Keratinocyte (primary cell): ENCODE measurements around the gene POLR2L. TPM values are rescaled to one million over a fixed set of nuclear protein-coding genes. Genes with fewer than 3 reads are reported as not detected.

Experiments
- DNase-seq: peaks from one replicate; pipeline ENCODE4 v3.0.0-alpha.2; 2011; ENCODE audit warnings: low read depth, missing footprints, low spot score
- FAIRE-seq: peaks from 2 replicates; lab custom pipeline; 2011; peaks lifted over from hg19 to GRCh38; lab: Jason Lieb, UNC
- H2AFZ ChIP-seq: 2 replicates; pipeline ENCODE4 v1.6.0; 2012; ENCODE audit warnings: low read length, control low read depth, inconsistent platforms; ENCODE audit not compliant: control insufficient read depth
- H3K27ac ChIP-seq: 2 replicates; pipeline ENCODE4 v1.5.1; 2011; ENCODE audit warnings: low read length; ENCODE audit not compliant: control insufficient read depth, insufficient read depth
- H3K27me3 ChIP-seq: 3 replicates; pipeline ENCODE4 v1.6.0; 2011; ENCODE audit warnings: low read length; ENCODE audit not compliant: control insufficient read depth, insufficient read depth; ENCODE audit errors: extremely low read depth
- H3K36me3 ChIP-seq, 2 experiments: 2 replicates in 1 of 2; 3 replicates in 1 of 2; pipeline ENCODE4 v1.5.1; 2011; ENCODE audit warnings: low read length in 2 of 2, mild to moderate bottlenecking in 1 of 2; ENCODE audit not compliant: control insufficient read depth in 2 of 2, insufficient read depth in 2 of 2; ENCODE audit errors: extremely low read depth in 1 of 2
- H3K4me1 ChIP-seq: 3 replicates; pipeline ENCODE4 v1.5.1; 2011; ENCODE audit warnings: low read length; ENCODE audit not compliant: control insufficient read depth, insufficient read depth; ENCODE audit errors: extremely low read depth
- H3K4me2 ChIP-seq: 3 replicates; pipeline ENCODE4 v1.6.0; 2011; ENCODE audit warnings: low read depth, low read length; ENCODE audit not compliant: control insufficient read depth, insufficient read depth; ENCODE audit errors: extremely low read depth
- H3K4me3 ChIP-seq, 3 experiments: fragments of 200-600 bp in 1 of 3; sonication (generic) in 1 of 3; 2 replicates in 2 of 3; 3 replicates in 1 of 3; pipeline ENCODE4 v1.5.1; 2011 to 2016; ENCODE audit warnings: low read length in 3 of 3, mild to moderate bottlenecking in 3 of 3, control low read depth in 2 of 3, inconsistent platforms in 1 of 3, low read depth in 1 of 3, mixed read lengths in 1 of 3, mixed run types in 1 of 3, moderate library complexity in 1 of 3; ENCODE audit not compliant: control insufficient read depth in 2 of 3, insufficient read depth in 2 of 3; ENCODE audit errors: extremely low read depth in 1 of 3
- H3K79me2 ChIP-seq: 2 replicates; pipeline ENCODE4 v1.6.0; 2012; ENCODE audit warnings: low read length; ENCODE audit not compliant: control insufficient read depth, insufficient read depth
- H3K9ac ChIP-seq: 3 replicates; pipeline ENCODE4 v1.6.0; 2011; ENCODE audit warnings: low read length; ENCODE audit not compliant: control insufficient read depth, insufficient read depth; ENCODE audit errors: extremely low read depth
- H3K9me1 ChIP-seq: 3 replicates; pipeline ENCODE4 v1.6.0; 2011; ENCODE audit warnings: low read length; ENCODE audit not compliant: control insufficient read depth, insufficient read depth; ENCODE audit errors: extremely low read depth
- H3K9me3 ChIP-seq: 2 replicates; pipeline ENCODE4 v1.5.1; 2012; ENCODE audit warnings: low read depth, low read length; ENCODE audit not compliant: control insufficient read depth
- H4K20me1 ChIP-seq: 3 replicates; pipeline ENCODE4 v1.6.0; 2011; ENCODE audit warnings: low read length; ENCODE audit not compliant: control insufficient read depth, insufficient read depth; ENCODE audit errors: extremely low read depth
- CTCF ChIP-seq, 3 experiments: IDR thresholded peaks in 1 of 3; conservative IDR thresholded peaks in 1 of 3; optimal IDR thresholded peaks in 1 of 3; 2 replicates in 2 of 3; 3 replicates in 1 of 3; pipeline versions ENCODE3 to v1.5.1; 2011; ENCODE audit warnings: low read length in 3 of 3, mild to moderate bottlenecking in 3 of 3, moderate library complexity in 2 of 3, control low read depth in 1 of 3, inconsistent platforms in 1 of 3; ENCODE audit not compliant: insufficient read depth in 2 of 3; ENCODE audit errors: extremely low read depth in 1 of 3
- EZH2 ChIP-seq: IDR thresholded peaks from one replicate; pipeline ENCODE4 v1.6.1; 2012; ENCODE audit warnings: inconsistent platforms, mild to moderate bottlenecking, low read length, moderate library complexity
- dilution Hi-C: fragments of 300-500 bp; cut with MboI; formaldehyde crosslinking; loops from one replicate; pipeline ENCODE4 v1.7.0; 2020; ENCODE audit warnings: low sequenced_read_pairs; ENCODE audit not compliant: extremely low pct_ligation_motif_present
- polyA plus RNA-seq, 5 experiments: library from polyadenylated mRNA; depleted of rRNA in 3 of 5; stranded (reverse) in 3 of 5; stranded (forward) in 1 of 5; unstranded in 1 of 5; fragments of >200 nt; gene quantifications; 1 replicate in 1 of 5; 2 replicates in 3 of 5; 3 replicates in 1 of 5; pipeline versions ENCODE4 v1.2.1 to v1.2.3, GENCODE V29; 2011 to 2012; ENCODE audit warnings: missing spikeins in 2 of 5, low read depth in 1 of 5, low replicate concordance in 1 of 5

POLR2L gene
- polyA plus RNA-seq, 1 donor (not counting 4 experiments of a cell fraction or from before 2014, with no cell fraction given), result 145 TPM

GRCh38 chr11:855330-855674, 13.0 kb upstream of the POLR2L start:
- FAIRE-seq (no peak), DNase-seq (no peak)
- Histone ChIP-seq H3K9ac (no peak overlapping the region), H3K9me1 (no peaks in the 10 kb centered on the region), H2AFZ (no peak overlapping the region), H3K4me3 (no peak overlapping the region), H3K27me3 (no peaks in the 10 kb centered on the region), H3K4me2 (no peak overlapping the region), H4K20me1 (peaks cover 11% of the 10 kb centered on the region), H3K79me2 (no peaks in the 10 kb centered on the region), H3K9me3 (no peaks in the 10 kb centered on the region), H3K36me3 (peaks cover 6 to 8% of the 10 kb centered on the region in 2 experiments), H3K27ac (no peak overlapping the region), H3K4me1 (peaks cover 4% of the 10 kb centered on the region)
- no peak for TF ChIP-seq CTCF (optimal IDR thresholded peaks at IDR 0.05 in 1 of 3, IDR thresholded peaks at IDR 0.05 in 1 of 3, conservative IDR thresholded peaks at IDR 0.05 in 1 of 3; ENCODE audit: extremely low read depth in 1 of 3, insufficient read depth in 2 of 3, low read length in 3 of 3)
- TF ChIP-seq EZH2, result no peak
- dilution Hi-C loops, result no loop called here

GRCh38 chr11:854601-855329, 12.4 kb upstream of the POLR2L start:
- Histone ChIP-seq H3K9ac (no peak overlapping the region), H3K9me3 (no peaks in the 10 kb centered on the region), H3K4me1 (peaks cover 4% of the 10 kb centered on the region), H3K9me1 (no peaks in the 10 kb centered on the region), H3K4me3 (no peak overlapping the region), H3K36me3 (peaks cover 6 to 8% of the 10 kb centered on the region in 2 experiments), H3K79me2 (no peaks in the 10 kb centered on the region), H2AFZ (no peak overlapping the region), H3K27me3 (no peaks in the 10 kb centered on the region), H3K4me2 (no peak overlapping the region), H4K20me1 (peaks cover 7% of the 10 kb centered on the region), H3K27ac (no peak overlapping the region)
- FAIRE-seq (no peak), DNase-seq (no peak)
- dilution Hi-C loops, result no loop called here
- no peak for TF ChIP-seq EZH2
